Kidney (tissue), 14 donors: ENCODE measurements around the gene SF3A2. TPM values are rescaled to one million over a fixed set of nuclear protein-coding genes. Genes with fewer than 3 reads are reported as not detected.
A peak's percentile ranks its signal among the peaks of the same experiment; 100 is the strongest.

Source experiments
- DNase-seq, 5 donors: peaks; one replicate each; pipeline ENCODE4 v3.0.0-alpha.2; 2013 to 2020
- FAIRE-seq: peaks from 2 replicates; lab custom pipeline; 2012; peaks lifted over from hg19 to GRCh38; lab: Jason Lieb, UNC
- H3K27ac ChIP-seq, 2 donors: one replicate each; pipeline ENCODE4 v1.7.0; 2013; ENCODE audit warnings: low read depth in 2 of 2, low read length in 2 of 2, inconsistent platforms in 1 of 2
- H3K27me3 ChIP-seq: one replicate; pipeline ENCODE4 v1.7.1; 2013; ENCODE audit warnings: low read length, inconsistent platforms; ENCODE audit not compliant: control insufficient read depth, insufficient read depth
- H3K36me3 ChIP-seq, 3 donors: one replicate each; pipeline versions ENCODE4 v1.7.0 to v1.7.1; 2013; ENCODE audit warnings: low read length in 3 of 3, control low read depth in 1 of 3, inconsistent platforms in 1 of 3; ENCODE audit not compliant: insufficient read depth in 3 of 3, control insufficient read depth in 2 of 3
- H3K4me1 ChIP-seq, 3 donors: one replicate each; pipeline versions ENCODE4 v1.7.0 to v1.7.1; 2013; ENCODE audit warnings: low read length in 3 of 3, inconsistent platforms in 1 of 3, low read depth in 1 of 3; ENCODE audit not compliant: control insufficient read depth in 2 of 3, insufficient read depth in 2 of 3
- H3K4me3 ChIP-seq, 3 donors: one replicate each; pipeline versions ENCODE4 v1.7.0 to v1.8.1; 2013; ENCODE audit warnings: low read length in 3 of 3, control low read depth in 1 of 3, inconsistent platforms in 1 of 3
- H3K9ac ChIP-seq, 3 donors: one replicate each; pipeline versions ENCODE4 v1.7.0 to v1.7.1; 2013; ENCODE audit warnings: low read length in 3 of 3, control low read depth in 1 of 3, inconsistent platforms in 1 of 3
- H3K9me3 ChIP-seq, 3 donors: one replicate each; pipeline versions ENCODE4 v1.7.0 to v1.7.1; 2013; ENCODE audit warnings: low read length in 3 of 3, control low read depth in 1 of 3, inconsistent platforms in 1 of 3; ENCODE audit not compliant: control insufficient read depth in 2 of 3, insufficient read depth in 1 of 3
- intact Hi-C: fragments of 100-400 bp; cut with DNase I; formaldehyde crosslinking; loops from one replicate; pipeline ENCODE4 v1.11.1; 2022
- polyA plus RNA-seq: library from polyadenylated mRNA; stranded (reverse); fragments of 350-450 nt; fragmentation: Illumina TruSeq; extraction: RNeasy Lipid Tissue Mini Kit (QIAGEN cat#74804); gene quantifications from one replicate; pipeline ENCODE4 v1.2.3, GENCODE V29; 2014; ENCODE audit warnings: low read depth, low replicate concordance; ENCODE audit not compliant: insufficient read depth
- total RNA-seq: library from RNA; stranded (reverse); fragmentation: NEBNext Ultra II Directional; extraction: Animal tissue kit (Norgen Biotek cat#: 25700); gene quantifications from one replicate; pipeline ENCODE4 v1.2.1, GENCODE V29; 2021
- TF ChIP-seq, protein P1 (sequence below): IDR thresholded peaks from 3 replicates; pipeline ENCODE4 v1.5.1; 2012; ENCODE audit warnings: mild to moderate bottlenecking, moderate library complexity, borderline replicate concordance; ENCODE audit not compliant: insufficient read depth; ENCODE audit errors: extremely low read depth
- donor health status: control.
- donor health status: control.
- donor health status: control.
- donor health status: control.
- donor health status: control.
- donor health status: DM: yes; HTN: yes; CAD: no.
- donor health status: Normal renal cell carcinoma (clear cell type).

Gene SF3A2
- total and polyA plus RNA-seq, 2 donors from 2014 or later: 25.7 to 64.1 TPM

DNA sequence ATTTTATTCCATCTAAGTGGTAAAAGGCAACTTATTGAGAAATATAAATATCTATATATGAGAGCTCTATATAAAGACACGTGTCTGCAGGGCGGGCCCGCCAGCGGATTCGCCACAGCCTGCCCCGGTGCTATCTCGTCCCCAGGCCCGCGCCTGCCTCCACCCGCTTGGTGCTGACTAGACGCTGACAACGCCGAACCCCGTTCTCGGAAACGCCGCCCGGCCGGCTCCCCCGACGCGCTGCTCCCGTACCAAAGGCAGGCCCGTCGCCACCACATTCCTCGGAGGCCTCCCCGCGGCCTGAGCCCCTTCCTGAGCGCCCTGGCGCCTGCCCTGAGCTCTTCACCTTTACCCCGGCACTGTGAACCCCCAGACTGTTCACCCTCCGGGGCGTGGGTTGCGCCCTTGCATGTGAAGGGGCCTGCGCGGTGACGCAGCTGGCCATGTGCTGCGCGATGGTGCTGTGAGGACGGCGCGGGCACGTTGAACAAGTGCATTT, 6.5 kb upstream of the SF3A2 start:
- TF ChIP-seq, protein P1, sequence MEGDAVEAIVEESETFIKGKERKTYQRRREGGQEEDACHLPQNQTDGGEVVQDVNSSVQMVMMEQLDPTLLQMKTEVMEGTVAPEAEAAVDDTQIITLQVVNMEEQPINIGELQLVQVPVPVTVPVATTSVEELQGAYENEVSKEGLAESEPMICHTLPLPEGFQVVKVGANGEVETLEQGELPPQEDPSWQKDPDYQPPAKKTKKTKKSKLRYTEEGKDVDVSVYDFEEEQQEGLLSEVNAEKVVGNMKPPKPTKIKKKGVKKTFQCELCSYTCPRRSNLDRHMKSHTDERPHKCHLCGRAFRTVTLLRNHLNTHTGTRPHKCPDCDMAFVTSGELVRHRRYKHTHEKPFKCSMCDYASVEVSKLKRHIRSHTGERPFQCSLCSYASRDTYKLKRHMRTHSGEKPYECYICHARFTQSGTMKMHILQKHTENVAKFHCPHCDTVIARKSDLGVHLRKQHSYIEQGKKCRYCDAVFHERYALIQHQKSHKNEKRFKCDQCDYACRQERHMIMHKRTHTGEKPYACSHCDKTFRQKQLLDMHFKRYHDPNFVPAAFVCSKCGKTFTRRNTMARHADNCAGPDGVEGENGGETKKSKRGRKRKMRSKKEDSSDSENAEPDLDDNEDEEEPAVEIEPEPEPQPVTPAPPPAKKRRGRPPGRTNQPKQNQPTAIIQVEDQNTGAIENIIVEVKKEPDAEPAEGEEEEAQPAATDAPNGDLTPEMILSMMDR: no peak
- peaks cover 0 to 8% (median 3%) of the 10 kb centered on the region in 3 donors for H3K36me3 ChIP-seq
- intact Hi-C loops: no loop called here

DNA sequence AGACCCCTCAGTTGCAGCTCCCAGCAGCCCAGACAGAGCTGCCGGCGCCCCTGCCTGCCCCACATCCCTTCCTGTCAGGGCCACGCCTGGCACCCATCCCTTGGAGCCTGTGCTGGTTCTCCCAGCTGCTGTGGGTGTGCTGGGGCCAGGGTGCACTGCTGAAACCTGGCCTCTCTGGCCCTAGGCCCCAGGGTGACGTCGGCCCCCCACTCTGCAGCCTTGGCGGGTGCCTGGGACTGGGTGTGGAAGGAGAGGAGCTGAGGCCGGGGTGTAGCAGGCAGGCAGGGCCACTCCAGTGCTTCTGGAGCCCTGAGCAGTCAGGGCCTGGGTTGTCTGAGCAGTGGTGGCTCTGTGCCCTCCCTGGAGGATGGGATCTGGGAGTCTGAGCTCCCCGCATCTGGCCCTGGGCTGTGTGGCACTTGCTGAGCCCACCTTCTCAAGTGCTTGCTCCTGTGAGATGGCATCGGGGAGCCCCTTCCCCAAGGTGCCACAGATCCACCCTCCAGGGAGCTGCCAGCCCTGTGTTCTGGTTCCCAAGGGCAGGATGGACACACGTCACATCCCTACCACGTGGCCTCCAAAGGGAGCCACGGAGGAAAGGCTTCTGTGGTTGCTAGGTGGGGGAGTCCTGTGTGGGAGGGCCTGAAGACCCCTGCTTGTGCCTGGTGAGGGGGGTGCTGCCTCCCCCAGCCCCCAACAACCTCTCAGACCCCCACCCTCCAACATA, 5.7 kb upstream of the SF3A2 start:
- no peak overlapping the region for H3K27ac ChIP-seq

More for the DNA sequence above, 6.5 kb upstream of the SF3A2 start:
- no peaks in the 10 kb centered on the region for H3K9me3 ChIP-seq
- H3K9ac ChIP-seq: no peak overlapping the region
- DNase-seq (no peak), FAIRE-seq (no peak)
- no peak overlapping the region for H3K4me3 ChIP-seq
- H3K4me1 ChIP-seq: peaks cover 0 to 21% (median 0%) of the 10 kb centered on the region in 3 donors
- H3K27me3 ChIP-seq: no peaks in the 10 kb centered on the region
- H3K27ac ChIP-seq: no peak overlapping the region

DNA sequence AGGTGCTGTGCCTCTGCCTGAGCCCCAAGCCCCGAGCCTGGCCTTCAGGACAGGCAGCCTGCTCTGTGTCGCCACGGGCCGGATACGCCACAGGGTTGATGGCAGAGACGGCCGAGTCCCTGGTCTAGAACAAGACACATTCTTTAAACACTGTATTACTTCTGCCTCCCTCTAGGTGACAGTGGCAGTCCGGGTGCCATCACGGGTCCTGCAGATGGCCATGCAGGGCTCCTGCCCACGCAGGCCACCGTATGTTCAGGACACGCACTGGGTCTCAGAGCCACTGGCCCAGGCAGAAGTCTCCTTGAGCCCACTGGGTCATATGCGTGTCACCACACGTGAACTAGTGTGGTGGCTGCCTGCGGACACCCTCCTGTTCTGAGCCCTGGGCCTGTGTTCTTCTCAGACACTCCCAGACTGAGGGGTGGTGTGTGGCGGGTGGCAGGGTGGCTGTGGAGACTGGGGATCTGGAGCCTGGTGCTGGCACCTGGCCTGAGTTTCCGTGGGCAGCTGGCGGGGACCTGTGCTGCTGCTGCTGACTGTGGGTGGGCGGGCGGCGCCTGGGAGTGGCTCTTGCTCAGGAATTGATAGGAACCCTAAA, 4.9 kb upstream of the SF3A2 start:
- Histone ChIP-seq H3K9ac (no peak overlapping the region), H3K4me3 (no peak overlapping the region), H3K27me3 (no peaks in the 10 kb centered on the region), H3K36me3 (peaks cover 0 to 5% (median 3%) of the 10 kb centered on the region in 3 donors), H3K27ac (peak overlapping the region in 1 of 2 donors; percentile 16), H3K4me1 (peaks cover 0 to 24% (median 0%) of the 10 kb centered on the region in 3 donors), H3K9me3 (no peaks in the 10 kb centered on the region)
- FAIRE-seq (no peak), DNase-seq (no peak)
- intact Hi-C loops: no loop called here
- TF ChIP-seq, protein P1: no peak

More for the DNA sequence above, 5.7 kb upstream of the SF3A2 start:
- Histone ChIP-seq H3K9me3 (no peaks in the 10 kb centered on the region), H3K36me3 (peaks cover 0 to 5% (median 3%) of the 10 kb centered on the region in 3 donors), H3K27me3 (no peaks in the 10 kb centered on the region), H3K4me1 (peaks cover 0 to 24% (median 0%) of the 10 kb centered on the region in 3 donors), H3K4me3 (no peak overlapping the region), H3K9ac (no peak overlapping the region)
- TF ChIP-seq, protein P1: no peak
- DNase-seq (no peak), FAIRE-seq (no peak)
- intact Hi-C loops: no loop called here
